AG04449 (cell line): ENCODE results near the gene DNAJC21.
"Not testable (repeated sequence)": the region's sequence is repeated elsewhere in the genome, so short reads cannot be mapped to it uniquely, and the experiment has no call there.

Experiments
- CTCF ChIA-PET: fragments of 350-600 bp; formaldehyde crosslinking; extraction: SDS; loops from one replicate; lab custom pipeline; 2021; ENCODE audit warnings: antibody characterized with exemption; lab: Yijun Ruan, JAX
- POLR2A ChIA-PET: fragments of 400-600, 350-600 bp; formaldehyde crosslinking; extraction: SDS; loops from one replicate; lab custom pipeline; 2020; ENCODE audit warnings: antibody characterized with exemption, inconsistent platforms; lab: Yijun Ruan, JAX
- DNase-seq: peaks from one replicate; pipeline ENCODE4 v3.0.0-alpha.2; 2010; ENCODE audit warnings: low read depth, low spot score
- H3K4me3 ChIP-seq: 2 replicates; pipeline ENCODE4 v1.5.1; 2011; ENCODE audit warnings: low read depth, mild to moderate bottlenecking, control low read depth, low read length
- TF ChIP-seq, protein P1 (sequence below): IDR thresholded peaks from one replicate; pipeline ENCODE4 v1.5.1; 2011; ENCODE audit warnings: mild to moderate bottlenecking, moderate library complexity, low read length, control low read depth, inconsistent platforms; ENCODE audit not compliant: insufficient read depth; ENCODE audit errors: missing control alignments

The DNAJC21 gene

DNA sequence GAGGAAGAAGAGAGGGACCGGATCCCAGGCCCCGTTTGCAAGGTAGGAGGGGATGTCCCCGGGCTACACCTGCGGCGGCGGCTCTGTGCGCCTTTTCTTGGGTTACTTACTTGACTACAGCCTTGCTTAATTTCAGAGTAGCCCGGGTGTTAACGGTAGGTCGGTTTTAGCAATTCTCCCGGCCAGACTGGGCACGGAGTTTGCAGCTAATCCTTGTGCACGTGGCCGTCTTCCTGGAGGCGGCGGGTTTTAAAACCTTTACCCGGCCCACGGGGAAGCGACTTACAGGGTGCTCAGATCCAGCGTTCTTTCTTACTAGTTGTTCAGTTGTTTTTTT is 13.5 kb upstream of the DNAJC21 start:
- TF ChIP-seq, protein P1, sequence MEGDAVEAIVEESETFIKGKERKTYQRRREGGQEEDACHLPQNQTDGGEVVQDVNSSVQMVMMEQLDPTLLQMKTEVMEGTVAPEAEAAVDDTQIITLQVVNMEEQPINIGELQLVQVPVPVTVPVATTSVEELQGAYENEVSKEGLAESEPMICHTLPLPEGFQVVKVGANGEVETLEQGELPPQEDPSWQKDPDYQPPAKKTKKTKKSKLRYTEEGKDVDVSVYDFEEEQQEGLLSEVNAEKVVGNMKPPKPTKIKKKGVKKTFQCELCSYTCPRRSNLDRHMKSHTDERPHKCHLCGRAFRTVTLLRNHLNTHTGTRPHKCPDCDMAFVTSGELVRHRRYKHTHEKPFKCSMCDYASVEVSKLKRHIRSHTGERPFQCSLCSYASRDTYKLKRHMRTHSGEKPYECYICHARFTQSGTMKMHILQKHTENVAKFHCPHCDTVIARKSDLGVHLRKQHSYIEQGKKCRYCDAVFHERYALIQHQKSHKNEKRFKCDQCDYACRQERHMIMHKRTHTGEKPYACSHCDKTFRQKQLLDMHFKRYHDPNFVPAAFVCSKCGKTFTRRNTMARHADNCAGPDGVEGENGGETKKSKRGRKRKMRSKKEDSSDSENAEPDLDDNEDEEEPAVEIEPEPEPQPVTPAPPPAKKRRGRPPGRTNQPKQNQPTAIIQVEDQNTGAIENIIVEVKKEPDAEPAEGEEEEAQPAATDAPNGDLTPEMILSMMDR: no peak
- no peak for DNase-seq
- peak overlapping the region; percentile 93 for H3K4me3 ChIP-seq
- ChIA-PET CTCF (interaction anchor here (1.1 to 4.4 kb wide), 10 partner anchors 10 to 441 kb away, joined by 3 to 18 read pairs (median 6); partner anchors contain the start of gene DNAJC21), POLR2A (interaction anchor here (0.7 to 2.7 kb wide), 7 partner anchors 8 to 422 kb away, joined by 3 to 14 read pairs (median 4); partner anchors contain the start of gene DNAJC21)

DNA sequence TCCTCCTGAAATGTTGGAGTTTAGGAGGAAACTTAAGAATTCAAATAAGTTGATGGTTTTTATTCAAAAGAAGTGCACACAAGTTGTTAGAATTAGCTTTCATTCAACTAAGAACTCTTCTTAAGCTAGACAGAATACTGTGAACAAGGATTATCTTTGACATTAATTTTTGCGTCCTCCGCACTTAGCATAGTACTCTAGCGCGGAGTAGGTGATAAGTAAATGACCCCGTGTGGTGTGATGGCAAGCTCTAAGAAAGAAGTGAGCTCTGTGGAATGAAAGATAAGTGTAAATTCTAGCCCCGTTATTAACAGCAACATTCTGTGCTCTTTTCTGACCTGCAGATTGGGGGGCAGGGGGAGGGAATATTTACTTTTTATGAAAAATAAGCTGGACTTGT is 12.8 kb upstream of the DNAJC21 start:
- no peak for DNase-seq
- TF ChIP-seq, protein P1: no peak
- peak overlapping the region; percentile 93 for H3K4me3 ChIP-seq
- ChIA-PET CTCF (interaction anchor here (1.1 to 4.4 kb wide), 8 partner anchors 10 to 442 kb away, joined by 3 to 18 read pairs (median 7); partner anchors contain the start of gene DNAJC21), POLR2A (interaction anchor here (2.7 kb wide), 1 partner anchor 12 kb away, joined by 14 read pairs; the partner anchor contains the start of gene DNAJC21)

DNA sequence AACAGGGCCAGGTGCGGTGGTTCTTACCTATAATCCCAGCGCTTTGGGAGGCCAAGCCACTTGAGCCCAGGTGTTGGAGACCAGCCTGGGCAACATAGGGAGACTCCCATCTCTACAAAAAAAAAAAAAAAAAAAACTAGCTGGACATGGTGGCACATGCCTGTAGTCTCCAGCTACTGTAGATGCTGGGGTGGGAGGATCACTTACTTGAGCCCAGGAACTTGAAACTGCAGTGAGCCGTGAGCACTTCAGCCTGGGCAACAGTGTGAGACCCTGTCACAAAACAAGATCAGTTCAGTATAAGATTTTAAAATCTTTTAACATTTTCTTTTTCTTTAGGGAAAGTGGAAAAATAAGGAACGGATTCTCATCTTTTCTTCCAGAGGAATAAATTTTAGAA is 11.3 kb upstream of the DNAJC21 start:
- no peak for DNase-seq
- POLR2A ChIA-PET: interaction anchor here (0.6 kb wide), 1 partner anchor 85 kb away, joined by 3 read pairs; no protein-coding TSS in a partner anchor
- TF ChIP-seq, protein P1: no peak
- no peak overlapping the region for H3K4me3 ChIP-seq
- CTCF ChIA-PET: interaction anchor here (1.5 to 4.4 kb wide), 4 partner anchors 11 to 442 kb away, joined by 6 to 15 read pairs (median 10); partner anchors contain the start of gene DNAJC21

DNA sequence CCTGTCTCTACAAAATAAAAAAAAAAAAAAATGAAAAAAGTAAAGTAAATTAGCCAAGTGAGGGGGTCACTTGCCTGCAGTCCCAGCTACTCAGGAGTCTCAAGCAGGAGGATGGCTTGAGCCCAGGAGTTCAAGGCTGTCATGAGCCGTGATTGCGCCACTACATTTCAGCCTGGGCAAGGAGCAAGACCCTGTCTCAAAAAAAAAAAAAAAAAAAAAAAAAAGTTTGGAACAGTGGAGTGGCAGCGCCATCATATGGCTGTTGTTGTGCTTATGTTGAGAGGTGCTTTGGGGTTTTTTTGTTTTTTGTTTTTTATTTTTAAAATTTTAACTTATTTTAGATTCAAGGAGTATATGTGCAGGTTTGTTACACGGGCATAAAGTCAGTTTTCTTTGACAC is 10.3 kb upstream of the DNAJC21 start:
- CTCF ChIA-PET: interaction anchor here (1.5 to 4.4 kb wide), 3 partner anchors 10 to 444 kb away, joined by 7 to 15 read pairs (median 8); partner anchors contain the start of gene DNAJC21
- TF ChIP-seq, protein P1: no peak
- DNase-seq: no peak
- no peak overlapping the region for H3K4me3 ChIP-seq
- POLR2A ChIA-PET: no interaction called here

DNA sequence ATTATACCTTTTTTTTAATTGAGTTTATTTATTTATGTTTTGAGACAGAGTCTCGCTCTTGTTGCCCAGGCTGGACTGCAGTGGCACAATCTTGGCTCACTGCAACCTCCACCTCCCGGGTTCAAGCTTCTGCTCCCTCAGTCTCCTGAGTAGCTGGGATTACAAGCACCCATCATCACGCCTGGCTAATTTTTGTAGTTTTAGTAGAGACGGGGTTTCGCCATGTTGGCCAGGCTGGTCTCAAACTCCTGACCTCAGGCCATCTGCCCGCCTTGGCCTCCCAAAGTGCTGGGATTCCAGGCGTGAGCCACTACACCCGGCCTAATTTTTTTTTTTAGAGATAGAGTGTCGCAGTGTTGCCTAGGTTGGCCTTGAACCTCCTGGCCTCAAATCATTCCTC is 6.1 kb upstream of the DNAJC21 start:
- not testable (repeated sequence) for DNase-seq, H3K4me3 ChIP-seq
- ChIA-PET POLR2A (interaction anchor here (1.5 kb wide), 1 partner anchor 8 kb away, joined by 11 read pairs; the partner anchor contains the start of genes BRIX1 and RAD1), CTCF (interaction anchor here (0.6 to 1.3 kb wide), 3 partner anchors 25 to 441 kb away, joined by 3 to 4 read pairs (median 3); no protein-coding TSS in a partner anchor)

DNA sequence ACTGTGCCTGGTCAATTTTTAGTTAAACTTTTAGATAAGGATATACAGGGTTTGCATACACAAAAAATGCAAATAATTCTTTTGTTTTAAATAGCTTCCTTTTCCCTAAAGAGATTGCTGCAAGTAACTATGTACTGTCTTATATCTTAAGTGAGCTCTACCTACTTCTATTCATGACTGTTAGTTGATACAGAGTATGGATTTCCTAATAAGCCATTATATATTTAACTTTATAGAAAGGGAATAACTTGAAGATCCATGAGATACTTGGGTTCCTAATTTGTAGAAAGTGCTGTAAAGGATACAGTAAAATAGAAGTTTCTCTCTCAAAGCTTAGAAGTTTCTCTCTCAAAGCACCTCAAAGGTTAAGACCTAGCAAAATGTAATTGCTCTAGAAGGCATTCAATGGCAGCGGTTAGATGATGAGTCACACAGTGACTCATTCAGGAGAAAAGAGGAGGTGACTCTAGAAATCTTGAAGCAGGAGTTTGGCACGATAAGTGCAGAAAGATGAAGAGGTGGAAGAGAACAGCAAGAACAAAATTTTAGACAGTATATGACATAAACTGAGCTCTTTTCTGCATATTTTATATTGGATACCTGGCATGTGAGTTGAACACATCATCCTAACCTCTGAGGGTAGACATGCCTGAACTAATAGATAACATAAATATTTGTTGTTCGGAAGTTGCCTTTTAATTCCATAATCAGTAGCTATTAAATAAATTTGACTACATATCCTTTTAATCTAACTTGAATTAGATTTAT is 5.5 kb upstream of the DNAJC21 start:
- TF ChIP-seq, protein P1: no peak
- no peak for DNase-seq
- ChIA-PET CTCF (interaction anchor here (0.6 to 1.3 kb wide), 6 partner anchors 26 to 448 kb away, joined by 3 to 5 read pairs (median 3); no protein-coding TSS in a partner anchor), POLR2A (interaction anchor here (0.6 to 1.5 kb wide), 2 partner anchors 9 to 23 kb away, joined by 3 to 11 read pairs; partner anchors contain the start of genes BRIX1 and RAD1)
- H3K4me3 ChIP-seq: no peak overlapping the region
